Breast epithelium (tissue), 3 donors: ENCODE measurements around the gene TBC1D2B.

Experiments
- POLR2A ChIP-seq: fragments of 450-650 bp; IDR thresholded peaks from one replicate; pipeline ENCODE4 v1.6.1; 2016; ENCODE audit warnings: antibody characterized with exemption, mild to moderate bottlenecking, moderate library complexity
- POLR2AphosphoS5 ChIP-seq, 3 donors: sonication (generic); formaldehyde crosslinking; IDR thresholded peaks; one replicate each; pipeline ENCODE4 v1.6.1; 2017; ENCODE audit warnings: antibody characterized with exemption in 3 of 3
- TF ChIP-seq, protein P1 (sequence below), 3 donors: fragments of 450-650 bp; IDR thresholded peaks; one replicate each; pipeline ENCODE4 v1.5.1; 2016 to 2017; ENCODE audit warnings: antibody characterized with exemption in 3 of 3, mild to moderate bottlenecking in 3 of 3, moderate library complexity in 3 of 3

- TF ChIP-seq, protein P1, sequence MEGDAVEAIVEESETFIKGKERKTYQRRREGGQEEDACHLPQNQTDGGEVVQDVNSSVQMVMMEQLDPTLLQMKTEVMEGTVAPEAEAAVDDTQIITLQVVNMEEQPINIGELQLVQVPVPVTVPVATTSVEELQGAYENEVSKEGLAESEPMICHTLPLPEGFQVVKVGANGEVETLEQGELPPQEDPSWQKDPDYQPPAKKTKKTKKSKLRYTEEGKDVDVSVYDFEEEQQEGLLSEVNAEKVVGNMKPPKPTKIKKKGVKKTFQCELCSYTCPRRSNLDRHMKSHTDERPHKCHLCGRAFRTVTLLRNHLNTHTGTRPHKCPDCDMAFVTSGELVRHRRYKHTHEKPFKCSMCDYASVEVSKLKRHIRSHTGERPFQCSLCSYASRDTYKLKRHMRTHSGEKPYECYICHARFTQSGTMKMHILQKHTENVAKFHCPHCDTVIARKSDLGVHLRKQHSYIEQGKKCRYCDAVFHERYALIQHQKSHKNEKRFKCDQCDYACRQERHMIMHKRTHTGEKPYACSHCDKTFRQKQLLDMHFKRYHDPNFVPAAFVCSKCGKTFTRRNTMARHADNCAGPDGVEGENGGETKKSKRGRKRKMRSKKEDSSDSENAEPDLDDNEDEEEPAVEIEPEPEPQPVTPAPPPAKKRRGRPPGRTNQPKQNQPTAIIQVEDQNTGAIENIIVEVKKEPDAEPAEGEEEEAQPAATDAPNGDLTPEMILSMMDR (IDR thresholded peaks at IDR 0.05): no peak
- no peak for TF ChIP-seq POLR2AphosphoS5 (IDR thresholded peaks at IDR 0.05)
- no peak for TF ChIP-seq POLR2A
These were observed 6.9 kb upstream of the TBC1D2B start for GRCh38 chr15:78084449-78084750.
